GM23248 (cell line): ENCODE data around the gene NAT14. TPM values are rescaled to one million over a fixed set of nuclear protein-coding genes. Genes with fewer than 3 reads are reported as not detected.

Experiments
- DNase-seq: peaks from one replicate; pipeline ENCODE4 v3.0.0-alpha.2; 2015
- H2AFZ ChIP-seq: fragments of 200-600 bp; sonication (generic); 2 replicates; pipeline ENCODE4 v1.6.1; 2016; ENCODE audit warnings: antibody characterized with exemption
- H3F3A ChIP-seq: fragments of 200-600 bp; sonication (generic); 2 replicates; pipeline ENCODE4 v1.6.1; 2016; ENCODE audit warnings: mild to moderate bottlenecking, antibody characterized with exemption, mixed run types; ENCODE audit not compliant: insufficient read depth
- H3K27ac ChIP-seq: fragments of 200-600 bp; sonication (generic); 2 replicates; pipeline ENCODE4 v1.5.1; 2016; ENCODE audit warnings: mild to moderate bottlenecking
- H3K27me3 ChIP-seq: fragments of 200-600 bp; sonication (generic); replicated peaks from 2 replicates; pipeline ENCODE4 v1.6.1; 2016; ENCODE audit warnings: mild to moderate bottlenecking; ENCODE audit not compliant: insufficient read depth
- H3K36me3 ChIP-seq: fragments of 200-600 bp; sonication (generic); 2 replicates; pipeline ENCODE4 v1.6.1; 2016; ENCODE audit warnings: low read depth, mild to moderate bottlenecking
- H3K4me1 ChIP-seq: fragments of 200-600 bp; sonication (generic); 2 replicates; pipeline ENCODE4 v1.6.1; 2016; ENCODE audit warnings: mild to moderate bottlenecking; ENCODE audit not compliant: insufficient read depth
- H3K4me2 ChIP-seq: fragments of 200-600 bp; sonication (generic); one replicate; pipeline ENCODE4 v1.6.1; 2016; ENCODE audit warnings: mild to moderate bottlenecking; ENCODE audit not compliant: unreplicated experiment
- H3K4me3 ChIP-seq: fragments of 200-600 bp; sonication (generic); 2 replicates; pipeline ENCODE4 v1.5.1; 2016; ENCODE audit warnings: mild to moderate bottlenecking
- H3K79me2 ChIP-seq: fragments of 200-600 bp; sonication (generic); 2 replicates; pipeline ENCODE4 v1.6.1; 2016; ENCODE audit warnings: mild to moderate bottlenecking; ENCODE audit not compliant: insufficient read depth
- H3K9ac ChIP-seq: fragments of 200-600 bp; sonication (generic); 2 replicates; pipeline ENCODE4 v1.6.1; 2016; ENCODE audit warnings: mild to moderate bottlenecking
- H3K9me2 ChIP-seq: fragments of 200-600 bp; sonication (generic); 2 replicates; pipeline ENCODE4 v1.6.1; 2016; ENCODE audit warnings: mixed run types, mild to moderate bottlenecking, moderate library complexity; ENCODE audit not compliant: insufficient read depth
- H3K9me3 ChIP-seq: fragments of 200-600 bp; sonication (generic); one replicate; pipeline ENCODE4 v1.6.1; 2017; ENCODE audit warnings: low read depth
- H4K20me1 ChIP-seq: fragments of 200-600 bp; sonication (generic); 2 replicates; pipeline ENCODE4 v1.6.0; 2016; ENCODE audit not compliant: insufficient read depth
- EZH2 ChIP-seq: fragments of 200-600 bp; sonication (generic); IDR thresholded peaks from 2 replicates; pipeline ENCODE4 v1.6.1; 2018; ENCODE audit warnings: antibody characterized with exemption, mild to moderate bottlenecking; ENCODE audit not compliant: insufficient read depth, poor library complexity, severe bottlenecking
- EZH2phosphoT487 ChIP-seq: fragments of 200-600 bp; sonication (generic); IDR thresholded peaks from 2 replicates; pipeline ENCODE4 v1.6.1; 2018; ENCODE audit warnings: antibody characterized with exemption, moderate library complexity, mild to moderate bottlenecking, low read depth; ENCODE audit not compliant: insufficient read depth
- WGBS, 2 experiments: methylation state at CpG; one replicate each; pipeline ENCODE4 v1.1.6; 2015 to 2017; ENCODE audit warnings: low lambda C conversion rate in 2 of 2, low coverage in 1 of 2; ENCODE audit errors: missing lambda C conversion rate in 2 of 2; 5-methylcytosine and 5-hydroxymethylcytosine counted together
- in situ Hi-C: fragments of 300-500 bp; cut with MboI; formaldehyde crosslinking; loops from 2 replicates; pipeline ENCODE4 v1.15.0; 2020
- polyA plus RNA-seq: library from polyadenylated mRNA; unstranded; fragments of >200 nt; fragmentation: Nextera tagmentation; extraction: Ambion mirVana; gene quantifications from 2 replicates; pipeline ENCODE4 v1.2.1, GENCODE V29; 2016
- total RNA-seq: library from RNA; depleted of rRNA; stranded (reverse); fragments of >200 nt; shearing (Covaris generic); gene quantifications from 2 replicates; pipeline ENCODE4 v1.2.3, GENCODE V29; 2014

Gene NAT14
- total and polyA plus RNA-seq, 2 experiments from 2014 or later = 12.0 to 13.4 TPM

DNA sequence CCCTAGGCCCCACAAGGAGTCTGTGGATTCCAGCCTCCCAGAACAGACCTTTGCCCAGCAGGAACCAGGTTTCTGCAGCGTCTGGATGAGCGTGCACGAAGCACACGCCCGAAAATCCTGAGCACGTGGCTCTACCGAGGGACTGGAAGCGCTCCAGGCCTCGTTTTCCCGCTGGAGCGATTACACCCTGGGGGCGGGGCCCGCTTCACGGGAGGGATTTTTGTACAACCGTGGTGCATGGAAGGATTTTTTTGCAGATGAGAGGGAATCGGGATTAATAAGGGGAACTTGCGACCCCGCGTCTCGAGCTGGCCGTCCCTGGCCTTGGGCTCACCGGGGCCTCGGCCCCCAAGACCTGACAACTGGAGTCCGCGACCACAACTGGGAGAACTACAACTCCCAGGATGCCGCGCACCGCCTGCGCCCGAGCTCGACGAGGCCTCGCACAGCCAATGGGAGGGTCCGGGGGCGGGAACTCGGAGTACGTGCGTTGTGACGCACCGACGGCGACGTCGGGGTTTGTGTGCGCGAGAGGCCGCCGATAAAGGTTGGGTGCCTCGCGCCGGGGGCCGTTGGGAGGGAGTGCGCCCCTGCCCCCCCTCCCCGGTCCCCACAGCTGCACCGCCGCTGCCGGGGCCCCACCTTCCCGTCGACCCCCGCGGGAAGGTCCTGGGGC, 8.8 kb upstream of the NAT14 start, which contains the start of gene ZNF628:
TSS of gene ZNF628 (plus strand) at position 518 of the 676 bp plus-strand sequence. CDS start 3,294 bp downstream, outside the sequence.
- peak within 1 kb of the TSS; percentile 55 for H3K27ac ChIP-seq
- H3F3A ChIP-seq = no peaks in the 10 kb centered on the region; the same call in 1 of the 2 replicates
- H3K4me3 ChIP-seq = peak within 1 kb of the TSS; percentile 87
- H3K9me2 ChIP-seq = no peaks in the 10 kb centered on the region
- TF ChIP-seq EZH2 = no peak
- TF ChIP-seq EZH2phosphoT487 = no peak
- H3K9me3 ChIP-seq = no peaks in the 10 kb centered on the region
- no peaks in the 10 kb centered on the region for H3K27me3 ChIP-seq
- 1 to 5% methylated on average over 41 to 51 of the region's 61 CpGs for WGBS, 2 experiments
- H3K36me3 ChIP-seq = no peaks in the 10 kb centered on the region
- peak within 1 kb of the TSS; percentile 71 for H3K9ac ChIP-seq
- DNase-seq = peak; percentile 100
- in situ Hi-C loops = no loop called here
- H3K4me2 ChIP-seq = peak within 1 kb of the TSS; percentile 85
- peaks cover 13% of the 10 kb centered on the region; the same call in 1 of the 2 replicates for H3K4me1 ChIP-seq
- no peaks in the 10 kb centered on the region for H4K20me1 ChIP-seq
- H2AFZ ChIP-seq = peak within 1 kb of the TSS; percentile 83
- peaks cover 27% of the 10 kb centered on the region for H3K79me2 ChIP-seq

DNA sequence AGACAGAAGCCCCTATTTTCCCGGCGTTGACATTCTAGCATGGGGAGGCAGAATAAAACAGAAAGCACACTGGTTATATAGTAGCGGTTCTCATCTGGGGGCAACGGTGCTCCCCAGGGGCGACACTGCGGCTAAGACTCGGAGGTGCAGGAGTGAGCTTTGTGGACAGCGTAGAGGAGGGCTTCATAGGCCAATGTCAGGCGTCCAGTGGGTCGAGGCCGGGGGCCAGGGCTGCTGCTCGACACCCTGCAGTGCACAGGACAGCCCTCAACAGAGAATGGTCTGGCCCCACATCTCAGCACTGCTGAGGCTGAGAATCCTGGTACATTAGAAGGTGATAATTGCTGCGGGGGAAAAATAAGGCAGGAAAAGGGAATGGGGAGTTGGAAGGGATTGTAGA, 7.1 kb upstream of the NAT14 start:
- no peaks in the 10 kb centered on the region for H4K20me1 ChIP-seq
- in situ Hi-C loops = no loop called here
- 89% methylated on average over 13 of the region's 13 CpGs for WGBS, 2 experiments
- no peak for DNase-seq
- no peaks in the 10 kb centered on the region for H3K9me2 ChIP-seq
- peak overlapping the region; percentile 71 for H3K9ac ChIP-seq
- no peaks in the 10 kb centered on the region for H3K9me3 ChIP-seq
- peaks cover 27% of the 10 kb centered on the region for H3K79me2 ChIP-seq
- TF ChIP-seq EZH2 (no peak), EZH2phosphoT487 (no peak)
- no peaks in the 10 kb centered on the region for H3K27me3 ChIP-seq
- peak overlapping the region; percentile 85 for H3K4me2 ChIP-seq
- no peak overlapping the region for H3K27ac ChIP-seq
- H3K36me3 ChIP-seq = no peaks in the 10 kb centered on the region
- H3K4me1 ChIP-seq = peaks cover 13% of the 10 kb centered on the region; the same call in 1 of the 2 replicates
- no peak overlapping the region for H2AFZ ChIP-seq
- no peaks in the 10 kb centered on the region; the same call in 1 of the 2 replicates for H3F3A ChIP-seq
- H3K4me3 ChIP-seq = peak overlapping the region; percentile 87

DNA sequence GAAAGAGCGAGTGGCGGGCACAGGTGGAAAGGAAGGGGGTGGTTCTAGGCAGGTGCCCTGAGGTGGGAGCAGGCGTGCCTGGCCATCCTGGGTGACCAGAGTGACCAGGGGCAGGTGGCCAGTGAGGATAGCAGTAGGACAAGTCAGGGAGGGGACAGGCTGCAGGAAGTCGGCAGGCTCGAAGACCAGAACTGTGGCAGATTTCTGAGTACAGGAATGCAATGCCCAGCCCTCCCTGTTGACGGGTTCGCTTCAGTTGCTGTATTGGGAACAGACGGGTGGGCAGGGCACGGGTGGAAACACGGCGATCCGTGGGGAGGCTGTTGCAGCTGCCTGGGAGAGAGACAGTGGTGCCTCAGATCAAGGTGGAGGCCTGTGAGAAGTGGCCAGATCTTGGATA, 6.6 kb upstream of the NAT14 start:
- no peak for DNase-seq
- H3K4me3 ChIP-seq = no peak overlapping the region
- no peaks in the 10 kb centered on the region for H3K36me3 ChIP-seq
- H3K79me2 ChIP-seq = peaks cover 27% of the 10 kb centered on the region
- TF ChIP-seq EZH2 = no peak
- TF ChIP-seq EZH2phosphoT487 = no peak
- H3K27me3 ChIP-seq = no peaks in the 10 kb centered on the region
- no peaks in the 10 kb centered on the region for H3K9me2 ChIP-seq
- no peak overlapping the region for H3K4me2 ChIP-seq
- H3K9me3 ChIP-seq = no peaks in the 10 kb centered on the region
- H3K27ac ChIP-seq = no peak overlapping the region
- H3K9ac ChIP-seq = no peak overlapping the region
- H2AFZ ChIP-seq = no peak overlapping the region
- 58 to 72% methylated on average over 10 to 12 of the region's 12 CpGs for WGBS, 2 experiments
- H4K20me1 ChIP-seq = no peaks in the 10 kb centered on the region
- in situ Hi-C loops = no loop called here
- H3F3A ChIP-seq = no peaks in the 10 kb centered on the region; the same call in 1 of the 2 replicates
- H3K4me1 ChIP-seq = peaks cover 13% of the 10 kb centered on the region; the same call in 1 of the 2 replicates

DNA sequence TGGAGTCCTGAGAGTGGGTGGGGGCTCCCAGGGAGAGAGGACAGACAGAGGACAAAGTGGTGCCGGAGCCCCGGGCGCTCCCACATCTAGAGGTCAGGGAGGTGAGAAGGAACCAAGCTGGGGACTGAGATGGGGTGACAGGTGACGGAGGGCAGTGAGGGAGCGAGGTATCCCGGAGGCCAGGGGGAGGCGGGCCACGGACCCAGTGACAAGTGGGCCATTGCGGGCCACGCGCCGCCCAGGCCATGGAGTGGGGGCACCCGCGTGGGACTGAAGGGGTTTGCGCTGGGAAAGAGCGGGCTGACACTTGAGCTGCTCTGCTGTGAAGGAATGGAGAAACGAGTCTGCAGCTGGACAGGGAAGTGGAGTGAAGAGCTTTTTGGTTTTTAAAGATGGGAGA, 5.9 kb upstream of the NAT14 start:
- TF ChIP-seq EZH2phosphoT487 (no peak), EZH2 (no peak)
- in situ Hi-C loops = no loop called here
- Histone ChIP-seq H3F3A (no peaks in the 10 kb centered on the region; the same call in 1 of the 2 replicates), H3K36me3 (no peaks in the 10 kb centered on the region), H3K9me3 (no peaks in the 10 kb centered on the region), H2AFZ (no peak overlapping the region), H3K27ac (no peak overlapping the region), H3K79me2 (peaks cover 29% of the 10 kb centered on the region), H3K4me3 (no peak overlapping the region), H3K27me3 (no peaks in the 10 kb centered on the region), H3K4me2 (no peak overlapping the region), H3K4me1 (peaks cover 13% of the 10 kb centered on the region; the same call in 1 of the 2 replicates), H3K9ac (no peak overlapping the region), H4K20me1 (no peaks in the 10 kb centered on the region), H3K9me2 (no peaks in the 10 kb centered on the region)
- DNase-seq = no peak
- WGBS, 2 experiments = 85 to 86% methylated on average over 17 of the region's 17 CpGs
